HepG2 (cell line): ENCODE measurements around the gene ALDH16A1. TPM values are rescaled to one million over a fixed set of nuclear protein-coding genes. Genes with fewer than 3 reads are reported as not detected.

ENCODE experiments used
- ARNTL ChIP-seq: sonication (generic); formaldehyde crosslinking; IDR thresholded peaks from 2 replicates; pipeline ENCODE4 v1.4.0; 2020; ENCODE audit warnings: mild to moderate bottlenecking, missing genetic modification reagents
- BCL3 ChIP-seq: sonication (generic); formaldehyde crosslinking; IDR thresholded peaks from 2 replicates; pipeline ENCODE4 v1.5.1; 2020; ENCODE audit warnings: mild to moderate bottlenecking, missing genetic modification reagents, moderate library complexity
- KDM2A ChIP-seq: sonication (generic); formaldehyde crosslinking; IDR thresholded peaks from 2 replicates; pipeline ENCODE4 v1.4.0; 2020; ENCODE audit warnings: low read depth, missing genetic modification reagents, borderline replicate concordance
- NR2F1 ChIP-seq, 2 experiments: fragments of 450-650 bp in 1 of 2; formaldehyde crosslinking in 1 of 2; IDR thresholded peaks; 2 replicates each; pipeline versions ENCODE4 v1.5.0 to v1.6.1; 2016 to 2020; ENCODE audit warnings: mild to moderate bottlenecking in 1 of 2, missing compliant biosample characterization in 1 of 2, missing genetic modification reagents in 1 of 2, moderate library complexity in 1 of 2
- PHF5A ChIP-seq: IDR thresholded peaks from one replicate; pipeline ENCODE4 v1.6.1; 2018; ENCODE audit warnings: low read depth, missing genetic modification reagents; ENCODE audit not compliant: unreplicated experiment
- PLSCR1 ChIP-seq: sonication (generic); formaldehyde crosslinking; IDR thresholded peaks from 2 replicates; pipeline ENCODE4 v1.5.0; 2020; ENCODE audit warnings: missing genetic modification reagents, mild to moderate bottlenecking, borderline replicate concordance
- RXRB ChIP-seq: IDR thresholded peaks from 2 replicates; pipeline ENCODE4 v1.6.1; 2016; ENCODE audit warnings: borderline replicate concordance, missing genetic modification reagents, missing compliant biosample characterization
- TEAD3 ChIP-seq: optimal IDR thresholded peaks from 2 replicates; pipeline ENCODE3; 2016; ENCODE audit warnings: borderline replicate concordance
- TFE3 ChIP-seq: IDR thresholded peaks from 2 replicates; pipeline ENCODE4 v1.6.1; 2016
- YEATS2 ChIP-seq: sonication (generic); formaldehyde crosslinking; IDR thresholded peaks from 2 replicates; pipeline ENCODE4 v1.4.0; 2020; ENCODE audit warnings: missing genetic modification reagents, borderline replicate concordance
- ZNF350 ChIP-seq: sonication (generic); formaldehyde crosslinking; IDR thresholded peaks from 2 replicates; pipeline ENCODE4 v1.4.0; 2020; ENCODE audit warnings: mild to moderate bottlenecking, low read depth, missing genetic modification reagents, borderline replicate concordance
- ZNF724P ChIP-seq: sonication (generic); formaldehyde crosslinking; IDR thresholded peaks from 2 replicates; pipeline ENCODE4 v1.8.0; 2022; ENCODE audit warnings: missing genetic modification reagents, borderline replicate concordance
- polyA plus RNA-seq, 8 experiments: library from polyadenylated mRNA; depleted of rRNA in 3 of 8; stranded (reverse) in 7 of 8; unstranded in 1 of 8; fragments of >200 nt; fragmentation: Illumina TruSeq in 4 of 8; extraction: Trizol in 4 of 8; gene quantifications; 2 replicates each; pipeline versions ENCODE4 v1.2.1 to v1.2.3, GENCODE V29; 2011 to 2016; ENCODE audit warnings: low read depth in 4 of 8, missing spikeins in 1 of 8, mixed read lengths in 1 of 8; ENCODE audit not compliant: insufficient read depth in 1 of 8
- total RNA-seq, 5 experiments: library from RNA; depleted of rRNA; stranded (reverse); fragments of >200 nt; fragmentation: Illumina TruSeq; extraction: Trizol; gene quantifications; 2 replicates each; pipeline ENCODE4 v1.2.3, GENCODE V29; 2016; ENCODE audit warnings: low read depth in 1 of 5
- TF ChIP-seq, protein P1 (sequence below): sonication (generic); formaldehyde crosslinking; IDR thresholded peaks from 2 replicates; pipeline ENCODE4 v1.4.0; 2020; ENCODE audit warnings: missing genetic modification reagents
- TF ChIP-seq, protein P2 (sequence below): IDR thresholded peaks from 2 replicates; pipeline ENCODE4 v1.4.0; 2020; ENCODE audit warnings: mild to moderate bottlenecking, missing genetic modification reagents

ALDH16A1 gene
- total and polyA plus RNA-seq, 2 of the 13 experiments (the other 11 are each of a cell fraction or from before 2014, with no cell fraction given) = 8.4 to 34.9 TPM

DNA sequence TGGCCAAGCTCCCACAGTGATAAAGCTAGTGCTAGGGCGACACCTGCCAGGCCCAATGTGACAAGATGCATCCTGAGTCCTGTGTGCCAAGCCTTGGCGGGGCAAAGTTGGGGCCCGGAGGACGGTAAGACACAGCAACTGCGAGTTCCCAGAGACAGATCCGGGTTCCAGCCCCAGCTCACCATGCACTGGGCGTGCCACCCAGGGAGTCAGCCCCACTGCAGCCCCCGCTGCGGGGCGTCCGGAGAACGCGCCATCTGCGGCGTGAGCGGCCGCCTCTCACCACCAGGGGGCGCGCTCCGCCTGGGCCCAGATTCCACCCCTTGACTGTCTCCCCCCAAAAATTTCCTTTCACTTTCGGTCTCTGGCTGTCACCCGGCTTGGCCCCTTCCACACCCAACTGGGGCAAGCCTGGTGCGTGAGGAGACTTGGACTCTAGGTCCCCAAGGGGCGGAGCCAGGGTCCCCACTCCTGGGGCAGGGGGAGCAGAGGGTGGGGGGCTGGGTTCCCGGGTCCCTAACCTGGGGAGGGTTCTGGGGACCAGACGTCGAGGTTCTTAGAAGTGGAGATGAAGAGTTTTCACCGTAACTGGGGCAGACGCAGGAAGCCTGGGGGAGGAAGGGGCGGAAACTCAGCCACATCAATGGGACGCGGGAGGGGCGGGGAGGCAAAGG lies 21.0 kb downstream of the ALDH16A1 start, which contains the start of gene FLT3LG (continued):
- TF ChIP-seq BCL3 (CRISPR knock-in tag) = peak; percentile 63; the same call in 1 of the 2 replicates
- TF ChIP-seq NR2F1 (CRISPR knock-in tag; IDR thresholded peaks at IDR 0.05) = no peak
- peak; percentile 34; the same call in 1 of the 2 replicates for TF ChIP-seq YEATS2
- peak; percentile 41; the same call in 1 of the 2 replicates for TF ChIP-seq ARNTL
- peak; percentile 59 for TF ChIP-seq TEAD3 (CRISPR knock-in tag)
- TF ChIP-seq PHF5A (CRISPR knock-in tag) = no peak
- peak; percentile 46; the same call in 1 of the 2 replicates for TF ChIP-seq RXRB (CRISPR knock-in tag)
- TF ChIP-seq PLSCR1 (CRISPR knock-in tag) = no peak
- TF ChIP-seq, protein P1, sequence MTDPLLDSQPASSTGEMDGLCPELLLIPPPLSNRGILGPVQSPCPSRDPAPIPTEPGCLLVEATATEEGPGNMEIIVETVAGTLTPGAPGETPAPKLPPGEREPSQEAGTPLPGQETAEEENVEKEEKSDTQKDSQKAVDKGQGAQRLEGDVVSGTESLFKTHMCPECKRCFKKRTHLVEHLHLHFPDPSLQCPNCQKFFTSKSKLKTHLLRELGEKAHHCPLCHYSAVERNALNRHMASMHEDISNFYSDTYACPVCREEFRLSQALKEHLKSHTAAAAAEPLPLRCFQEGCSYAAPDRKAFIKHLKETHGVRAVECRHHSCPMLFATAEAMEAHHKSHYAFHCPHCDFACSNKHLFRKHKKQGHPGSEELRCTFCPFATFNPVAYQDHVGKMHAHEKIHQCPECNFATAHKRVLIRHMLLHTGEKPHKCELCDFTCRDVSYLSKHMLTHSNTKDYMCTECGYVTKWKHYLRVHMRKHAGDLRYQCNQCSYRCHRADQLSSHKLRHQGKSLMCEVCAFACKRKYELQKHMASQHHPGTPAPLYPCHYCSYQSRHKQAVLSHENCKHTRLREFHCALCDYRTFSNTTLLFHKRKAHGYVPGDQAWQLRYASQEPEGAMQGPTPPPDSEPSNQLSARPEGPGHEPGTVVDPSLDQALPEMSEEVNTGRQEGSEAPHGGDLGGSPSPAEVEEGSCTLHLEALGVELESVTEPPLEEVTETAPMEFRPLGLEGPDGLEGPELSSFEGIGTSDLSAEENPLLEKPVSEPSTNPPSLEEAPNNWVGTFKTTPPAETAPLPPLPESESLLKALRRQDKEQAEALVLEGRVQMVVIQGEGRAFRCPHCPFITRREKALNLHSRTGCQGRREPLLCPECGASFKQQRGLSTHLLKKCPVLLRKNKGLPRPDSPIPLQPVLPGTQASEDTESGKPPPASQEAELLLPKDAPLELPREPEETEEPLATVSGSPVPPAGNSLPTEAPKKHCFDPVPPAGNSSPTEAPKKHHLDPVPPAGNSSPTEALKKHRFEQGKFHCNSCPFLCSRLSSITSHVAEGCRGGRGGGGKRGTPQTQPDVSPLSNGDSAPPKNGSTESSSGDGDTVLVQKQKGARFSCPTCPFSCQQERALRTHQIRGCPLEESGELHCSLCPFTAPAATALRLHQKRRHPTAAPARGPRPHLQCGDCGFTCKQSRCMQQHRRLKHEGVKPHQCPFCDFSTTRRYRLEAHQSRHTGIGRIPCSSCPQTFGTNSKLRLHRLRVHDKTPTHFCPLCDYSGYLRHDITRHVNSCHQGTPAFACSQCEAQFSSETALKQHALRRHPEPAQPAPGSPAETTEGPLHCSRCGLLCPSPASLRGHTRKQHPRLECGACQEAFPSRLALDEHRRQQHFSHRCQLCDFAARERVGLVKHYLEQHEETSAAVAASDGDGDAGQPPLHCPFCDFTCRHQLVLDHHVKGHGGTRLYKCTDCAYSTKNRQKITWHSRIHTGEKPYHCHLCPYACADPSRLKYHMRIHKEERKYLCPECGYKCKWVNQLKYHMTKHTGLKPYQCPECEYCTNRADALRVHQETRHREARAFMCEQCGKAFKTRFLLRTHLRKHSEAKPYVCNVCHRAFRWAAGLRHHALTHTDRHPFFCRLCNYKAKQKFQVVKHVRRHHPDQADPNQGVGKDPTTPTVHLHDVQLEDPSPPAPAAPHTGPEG (CRISPR knock-in tag) = no peak
- no peak for TF ChIP-seq TFE3 (CRISPR knock-in tag)
- 0 out of 2 replicates have a peak, but pooled peaks have one; percentile 51 for TF ChIP-seq ZNF350
- peak; percentile 56; the same call in 1 of the 2 replicates for TF ChIP-seq KDM2A (CRISPR knock-in tag)
- TF ChIP-seq, protein P2, sequence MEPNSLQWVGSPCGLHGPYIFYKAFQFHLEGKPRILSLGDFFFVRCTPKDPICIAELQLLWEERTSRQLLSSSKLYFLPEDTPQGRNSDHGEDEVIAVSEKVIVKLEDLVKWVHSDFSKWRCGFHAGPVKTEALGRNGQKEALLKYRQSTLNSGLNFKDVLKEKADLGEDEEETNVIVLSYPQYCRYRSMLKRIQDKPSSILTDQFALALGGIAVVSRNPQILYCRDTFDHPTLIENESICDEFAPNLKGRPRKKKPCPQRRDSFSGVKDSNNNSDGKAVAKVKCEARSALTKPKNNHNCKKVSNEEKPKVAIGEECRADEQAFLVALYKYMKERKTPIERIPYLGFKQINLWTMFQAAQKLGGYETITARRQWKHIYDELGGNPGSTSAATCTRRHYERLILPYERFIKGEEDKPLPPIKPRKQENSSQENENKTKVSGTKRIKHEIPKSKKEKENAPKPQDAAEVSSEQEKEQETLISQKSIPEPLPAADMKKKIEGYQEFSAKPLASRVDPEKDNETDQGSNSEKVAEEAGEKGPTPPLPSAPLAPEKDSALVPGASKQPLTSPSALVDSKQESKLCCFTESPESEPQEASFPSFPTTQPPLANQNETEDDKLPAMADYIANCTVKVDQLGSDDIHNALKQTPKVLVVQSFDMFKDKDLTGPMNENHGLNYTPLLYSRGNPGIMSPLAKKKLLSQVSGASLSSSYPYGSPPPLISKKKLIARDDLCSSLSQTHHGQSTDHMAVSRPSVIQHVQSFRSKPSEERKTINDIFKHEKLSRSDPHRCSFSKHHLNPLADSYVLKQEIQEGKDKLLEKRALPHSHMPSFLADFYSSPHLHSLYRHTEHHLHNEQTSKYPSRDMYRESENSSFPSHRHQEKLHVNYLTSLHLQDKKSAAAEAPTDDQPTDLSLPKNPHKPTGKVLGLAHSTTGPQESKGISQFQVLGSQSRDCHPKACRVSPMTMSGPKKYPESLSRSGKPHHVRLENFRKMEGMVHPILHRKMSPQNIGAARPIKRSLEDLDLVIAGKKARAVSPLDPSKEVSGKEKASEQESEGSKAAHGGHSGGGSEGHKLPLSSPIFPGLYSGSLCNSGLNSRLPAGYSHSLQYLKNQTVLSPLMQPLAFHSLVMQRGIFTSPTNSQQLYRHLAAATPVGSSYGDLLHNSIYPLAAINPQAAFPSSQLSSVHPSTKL = peak; percentile 25; the same call in 1 of the 2 replicates
- TF ChIP-seq ZNF724P (CRISPR knock-in tag) = no peak
